ENCODE results near the gene HBG1. TPM values are rescaled to one million over a fixed set of nuclear protein-coding genes. Genes with fewer than 3 reads are reported as not detected.

HBG1 gene
- total and polyA plus RNA-seq, 2 of the 8 experiments (the other 6 are each of a cell fraction or from before 2014, with no cell fraction given), result 0.26 TPM; not detected in 1

DNA sequence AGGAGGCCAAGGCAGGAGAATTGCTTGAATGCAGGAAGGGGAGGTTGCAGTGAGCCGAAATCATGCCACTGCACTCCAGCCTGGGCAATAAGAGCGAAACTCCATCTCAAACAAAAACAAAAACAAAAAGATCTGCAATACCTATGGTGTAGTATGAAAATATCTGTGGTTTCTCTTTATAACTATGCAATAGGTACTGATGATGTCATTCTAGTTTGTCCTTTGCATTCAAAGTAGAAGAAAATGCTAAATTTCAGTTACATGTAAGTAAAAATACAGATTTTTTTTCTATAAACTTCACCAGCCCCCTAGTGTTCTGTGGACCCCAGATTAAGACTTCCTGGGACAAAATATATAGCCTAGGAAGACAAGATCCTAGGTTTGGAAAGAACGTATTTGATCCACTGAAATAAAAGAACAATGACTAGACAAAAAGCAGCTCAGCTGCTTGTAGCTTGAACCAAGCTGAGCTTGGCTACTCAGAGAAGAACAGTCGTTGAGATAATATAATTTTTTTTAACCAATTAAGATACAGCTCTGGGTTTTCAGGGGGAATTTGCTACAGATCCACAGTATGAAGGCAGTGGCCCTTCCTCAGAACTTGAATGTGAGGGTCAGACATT lies 22.8 kb upstream of the HBG1 start:
- Histone ChIP-seq H3K56ac (replicated peaks; ENCODE audit: insufficient read length, low read depth, low read length) (no peak overlapping the region), H3K23me2 (ENCODE audit: low read depth, low read length) (no peaks in the 10 kb centered on the region; the same call in 1 of the 2 replicates), H2BK20ac (ENCODE audit: low read length) (no peak overlapping the region), H2BK12ac (ENCODE audit: low read depth, low read length) (no peak overlapping the region), H3K14ac (ENCODE audit: insufficient read length) (no peak overlapping the region), H3K27ac (ENCODE audit: low read depth, low read length) (no peak overlapping the region), H3K9ac (replicated peaks in 1 of 4; ENCODE audit: extremely low read depth in 1 of 4, low read depth in 3 of 4, low read length in 3 of 4) (no peak overlapping the region), H4K91ac (replicated peaks; ENCODE audit: insufficient read length, low read length) (no peak overlapping the region), H3K36me3 (ENCODE audit: control insufficient read depth in 2 of 4, insufficient read depth in 4 of 4, low read length in 3 of 4) (no peaks in the 10 kb centered on the region), H3K79me2 (ENCODE audit: control insufficient read depth in 1 of 2, insufficient read depth in 2 of 2, low read length in 2 of 2) (no peaks in the 10 kb centered on the region), H2AK5ac (ENCODE audit: low read depth, low read length) (no peak overlapping the region), H2BK5ac (ENCODE audit: low read depth, low read length) (no peak overlapping the region), H4K8ac (ENCODE audit: extremely low read depth, insufficient read depth, low read length) (no peak overlapping the region), H3K4me2 (ENCODE audit: insufficient read depth in 1 of 2, low read depth in 2 of 2, low read length in 2 of 2) (no peak overlapping the region), H3K27me3 (replicated peaks in 1 of 4; ENCODE audit: control insufficient read depth in 3 of 4, extremely low read depth in 1 of 4, insufficient read depth in 3 of 4, low read length in 3 of 4) (no peaks in the 10 kb centered on the region), H3K79me1 (ENCODE audit: low read depth, low read length) (no peaks in the 10 kb centered on the region), H3K4ac (replicated peaks; ENCODE audit: insufficient read length, low read depth, low read length) (no peak overlapping the region), H3K18ac (ENCODE audit: extremely low read depth, low read length) (no peak overlapping the region), H3K4me1 (replicated peaks in 1 of 4; ENCODE audit: control insufficient read depth in 3 of 4, insufficient read depth in 4 of 4, low read length in 3 of 4) (no peaks in the 10 kb centered on the region; a peak in 2 of 7 replicates), H2AFZ (ENCODE audit: low read length) (no peak overlapping the region), H2BK15ac (ENCODE audit: low read length) (no peak overlapping the region), H2BK120ac (replicated peaks; ENCODE audit: low read depth, low read length) (no peak overlapping the region), H3K4me3 (ENCODE audit: extremely low read depth in 1 of 4, insufficient read depth in 2 of 4, low read depth in 3 of 4, low read length in 4 of 4) (no peak overlapping the region), H3K23ac (ENCODE audit: insufficient read length) (no peak overlapping the region), H4K20me1 (replicated peaks in 1 of 2; ENCODE audit: control insufficient read depth in 1 of 2, insufficient read depth in 2 of 2, low read length in 2 of 2) (no peaks in the 10 kb centered on the region), H3K9me3 (ENCODE audit: insufficient read depth in 2 of 2, low read depth in 1 of 2, low read length in 1 of 2) (no peaks in the 10 kb centered on the region), H4K5ac (ENCODE audit: insufficient read length, low read depth, low read length) (no peak overlapping the region)
- no peak for DNase-seq (ENCODE audit: low read depth in 1 of 2, low spot score in 2 of 2)
- ChIA-PET POLR2A (ENCODE audit: partially characterized antibody) (no interaction called here), CTCF (ENCODE audit: partially characterized antibody) (interaction anchor here (0.7 to 1.1 kb wide), 2 partner anchors 16 to 62 kb away, joined by 3 read pairs; no protein-coding TSS in a partner anchor)
- no peak for FAIRE-seq
- WGBS, 2 experiments (ENCODE audit: extremely low coverage in 1 of 2, insufficient coverage in 1 of 2, insufficient read length in 1 of 2, insufficient replicate concordance in 2 of 2, low coverage in 1 of 2, low lambda C conversion rate in 2 of 2, missing lambda C conversion rate in 1 of 2), result 76% methylated on average over 4 of the region's 4 CpGs; no CpG with 5 or more reads in 1 of the 2 experiments
- no peak for TF ChIP-seq JUN (IDR thresholded peaks at IDR 0.05; ENCODE audit: low read depth, low read length)
- TF ChIP-seq SP4 (IDR thresholded peaks at IDR 0.05; ENCODE audit: low read length), result no peak
- TF ChIP-seq TBP (IDR thresholded peaks at IDR 0.05; ENCODE audit: low read depth, low read length), result no peak
- no peak for TF ChIP-seq GABPA (IDR thresholded peaks at IDR 0.05; ENCODE audit: borderline replicate concordance, insufficient read depth, low read length)
- no peak for TF ChIP-seq SIRT6 (IDR thresholded peaks at IDR 0.05; ENCODE audit: low read length)
- no peak for TF ChIP-seq CEBPB (IDR thresholded peaks at IDR 0.05; ENCODE audit: low read depth, low read length)
- TF ChIP-seq SP2 (IDR thresholded peaks at IDR 0.05; ENCODE audit: low read length), result no peak
- TF ChIP-seq, protein P1, sequence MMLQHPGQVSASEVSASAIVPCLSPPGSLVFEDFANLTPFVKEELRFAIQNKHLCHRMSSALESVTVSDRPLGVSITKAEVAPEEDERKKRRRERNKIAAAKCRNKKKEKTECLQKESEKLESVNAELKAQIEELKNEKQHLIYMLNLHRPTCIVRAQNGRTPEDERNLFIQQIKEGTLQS (IDR thresholded peaks at IDR 0.05; ENCODE audit: insufficient read depth, low read depth, low read length), result no peak
- no peak for TF ChIP-seq FOSL1 (IDR thresholded peaks at IDR 0.05; ENCODE audit: insufficient read depth, low read depth, low read length)
- no peak for TF ChIP-seq RAD21 (IDR thresholded peaks at IDR 0.05 in 1 of 2, conservative IDR thresholded peaks at IDR 0.05 in 1 of 2; ENCODE audit: low read depth in 2 of 2, low read length in 2 of 2)
- no peak for TF ChIP-seq SUZ12 (IDR thresholded peaks at IDR 0.05; ENCODE audit: low read length)
- TF ChIP-seq EZH2 (IDR thresholded peaks at IDR 0.05; ENCODE audit: low read depth, low read length, severe bottlenecking), result no peak
- TF ChIP-seq CHD2 (IDR thresholded peaks at IDR 0.05; ENCODE audit: low read length), result no peak

Data from H1 (cell line).